SH-SY5Y (cell line): ENCODE data around the gene QPRT.

Experiments used
- GATA2 ChIP-seq: IDR thresholded peaks from 2 replicates; pipeline ENCODE4 v1.6.1; 2011; ENCODE audit warnings: mild to moderate bottlenecking, low read depth, low read length
- GATA3 ChIP-seq: IDR thresholded peaks from 2 replicates; pipeline ENCODE4 v1.6.1; 2011; ENCODE audit warnings: low read depth, mild to moderate bottlenecking, low read length, moderate library complexity

QPRT gene

GRCh38 chr16:29662000-29662728, 16.8 kb upstream of the QPRT start:
- TF ChIP-seq GATA3 (no peak), GATA2 (no peak)

- TF ChIP-seq GATA3 (no peak), GATA2 (no peak)
These were observed 16.3 kb upstream of the QPRT start for GRCh38 chr16:29662729-29663015.

GRCh38 chr16:29663016-29663806, 15.8 kb upstream of the QPRT start, which contains the start of gene SPN:
Gene SPN (plus strand): TSS chr16:29663247. CDS start chr16:29663729, 482 bp downstream.
- TF ChIP-seq GATA3, result no peak
- no peak for TF ChIP-seq GATA2

GRCh38 chr16:29663807-29664090, 15.2 kb upstream of the QPRT start:
- TF ChIP-seq GATA3 (no peak), GATA2 (no peak)

- no peak for TF ChIP-seq GATA2
- TF ChIP-seq GATA3, result no peak
These were observed 14.7 kb upstream of the QPRT start for GRCh38 chr16:29664091-29664921.

- TF ChIP-seq GATA3 (no peak), GATA2 (no peak)
These were observed 13.5 kb upstream of the QPRT start for GRCh38 chr16:29665294-29666077.

- TF ChIP-seq GATA3, result no peak
- TF ChIP-seq GATA2, result no peak
These were observed 11.2 kb upstream of the QPRT start for GRCh38 chr16:29667755-29668154.

GRCh38 chr16:29668267-29668666, 10.7 kb upstream of the QPRT start:
- TF ChIP-seq GATA3 (no peak), GATA2 (no peak)

GRCh38 chr16:29673501-29673900, 5.5 kb upstream of the QPRT start:
- TF ChIP-seq GATA3 (no peak), GATA2 (no peak)

GRCh38 chr16:29674188-29674587, 4.8 kb upstream of the QPRT start:
- TF ChIP-seq GATA3, result no peak
- TF ChIP-seq GATA2, result no peak

GRCh38 chr16:29675811-29676643, 3.0 kb upstream of the QPRT start:
- TF ChIP-seq GATA3, result no peak
- TF ChIP-seq GATA2, result no peak

GRCh38 chr16:29676989-29677785, 1.8 kb upstream of the QPRT start:
- TF ChIP-seq GATA3 (no peak), GATA2 (no peak)
